BLaER1 treated with 17β-estradiol and CSF1 and Interleukin-3, amounts not matched to agents 10 nM and 100 nM (cell line): ENCODE results near the gene VTI1A.

Source experiments
- H3K27ac ChIP-seq, 11 experiments: shearing (Covaris generic); formaldehyde crosslinking; 2 replicates each; pipeline ENCODE4 v1.8.1; 2022
- H3K27me3 ChIP-seq, 11 experiments: shearing (Covaris generic); formaldehyde crosslinking; 2 replicates each; pipeline ENCODE4 v1.8.1; 2022
- H3K36me3 ChIP-seq, 11 experiments: shearing (Covaris generic); formaldehyde crosslinking; 2 replicates each; pipeline ENCODE4 v1.8.1; 2022
- H3K4me1 ChIP-seq, 10 experiments: shearing (Covaris generic); formaldehyde crosslinking; 2 replicates each; pipeline ENCODE4 v1.8.1; 2022
- H3K4me2 ChIP-seq, 11 experiments: shearing (Covaris generic); formaldehyde crosslinking; 2 replicates each; pipeline ENCODE4 v1.8.1; 2022
- H3K4me3 ChIP-seq, 10 experiments: shearing (Covaris generic); formaldehyde crosslinking; 2 replicates each; pipeline ENCODE4 v1.8.1; 2022
- H3K9ac ChIP-seq, 11 experiments: shearing (Covaris generic); formaldehyde crosslinking; 2 replicates each; pipeline ENCODE4 v1.8.1; 2022
- H3K9me3 ChIP-seq, 11 experiments: shearing (Covaris generic); formaldehyde crosslinking; replicated peaks in 1 of 11; 2 replicates each; pipeline ENCODE4 v1.8.1; 2022
- H4K20me1 ChIP-seq, 11 experiments: shearing (Covaris generic); formaldehyde crosslinking; 2 replicates each; pipeline ENCODE4 v1.8.1; 2022
- Cebpa-rat ChIP-seq, 11 experiments: shearing (Covaris generic); IDR thresholded peaks; 2 replicates each; pipeline ENCODE4 v1.8.1; 2022

Gene VTI1A

GRCh38 chr10:112548535-112549276 is 101.7 kb downstream of the VTI1A start:
- H3K4me3 ChIP-seq, result no peak overlapping the region
- no peaks in the 10 kb centered on the region for H3K27me3 ChIP-seq
- no peak for TF ChIP-seq Cebpa-rat (IDR thresholded peaks at IDR 0.05)
- H3K4me1 ChIP-seq, result peaks cover 9 to 21% (median 18%) of the 10 kb centered on the region in 10 experiments
- peaks cover 8 to 14% (median 11%) of the 10 kb centered on the region in 11 experiments; a peak in 21 of 22 replicates for H3K9me3 ChIP-seq
- no peak overlapping the region for H3K4me2 ChIP-seq
- H3K9ac ChIP-seq, result no peak overlapping the region
- H4K20me1 ChIP-seq, result peaks cover 0 to 23% (median 0%) of the 10 kb centered on the region in 11 experiments; a peak in 4 of 22 replicates
- no peak overlapping the region for H3K27ac ChIP-seq
- peaks cover 0 to 38% (median 15%) of the 10 kb centered on the region in 11 experiments; a peak in 11 of 22 replicates for H3K36me3 ChIP-seq

- TF ChIP-seq Cebpa-rat (IDR thresholded peaks at IDR 0.05), result no peak
- Histone ChIP-seq H3K36me3 (peaks cover 0 to 28% (median 5%) of the 10 kb centered on the region in 11 experiments; a peak in 7 of 22 replicates), H3K27me3 (no peaks in the 10 kb centered on the region), H3K27ac (no peak overlapping the region), H3K9ac (no peak overlapping the region), H3K4me2 (no peak overlapping the region), H3K4me3 (no peak overlapping the region), H3K4me1 (no peaks in the 10 kb centered on the region), H4K20me1 (0 out of 22 replicates have a peak, but pooled peaks cover 0 to 6% (median 0%) of the 10 kb centered on the region in 11 experiments), H3K9me3 (no peaks in the 10 kb centered on the region)
Measured at GRCh38 chr10:112552593-112553110, 105.6 kb downstream of the VTI1A start.

GRCh38 chr10:112553315-112553714 is 106.3 kb downstream of the VTI1A start:
- H3K36me3 ChIP-seq, result peaks cover 0 to 28% (median 5%) of the 10 kb centered on the region in 11 experiments; a peak in 7 of 22 replicates
- H3K27me3 ChIP-seq, result no peaks in the 10 kb centered on the region
- no peak overlapping the region for H3K9ac ChIP-seq
- H3K4me1 ChIP-seq, result no peaks in the 10 kb centered on the region
- 0 out of 22 replicates have a peak, but pooled peaks cover 0 to 6% (median 0%) of the 10 kb centered on the region in 11 experiments for H4K20me1 ChIP-seq
- no peaks in the 10 kb centered on the region for H3K9me3 ChIP-seq
- no peak overlapping the region for H3K4me3 ChIP-seq
- no peak overlapping the region for H3K4me2 ChIP-seq
- no peak for TF ChIP-seq Cebpa-rat (IDR thresholded peaks at IDR 0.05)
- H3K27ac ChIP-seq, result no peak overlapping the region

GRCh38 chr10:112554263-112554662 is 107.2 kb downstream of the VTI1A start:
- Histone ChIP-seq H3K4me2 (no peak overlapping the region), H3K9ac (no peak overlapping the region), H3K27ac (no peak overlapping the region), H3K9me3 (no peaks in the 10 kb centered on the region), H4K20me1 (0 out of 22 replicates have a peak, but pooled peaks cover 0 to 10% (median 0%) of the 10 kb centered on the region in 11 experiments), H3K27me3 (no peaks in the 10 kb centered on the region), H3K4me1 (no peaks in the 10 kb centered on the region), H3K36me3 (peaks cover 0 to 21% (median 0%) of the 10 kb centered on the region in 11 experiments; a peak in 7 of 22 replicates), H3K4me3 (no peak overlapping the region)
- no peak for TF ChIP-seq Cebpa-rat (IDR thresholded peaks at IDR 0.05)

GRCh38 chr10:112557197-112557596 is 110.2 kb downstream of the VTI1A start:
- Histone ChIP-seq H3K4me1 (no peaks in the 10 kb centered on the region), H4K20me1 (0 out of 22 replicates have a peak, but pooled peaks cover 0 to 13% (median 0%) of the 10 kb centered on the region in 11 experiments), H3K27ac (no peak overlapping the region), H3K9me3 (no peaks in the 10 kb centered on the region), H3K4me2 (no peak overlapping the region), H3K4me3 (no peak overlapping the region), H3K27me3 (no peaks in the 10 kb centered on the region), H3K36me3 (peaks cover 0 to 16% (median 4%) of the 10 kb centered on the region in 11 experiments; a peak in 6 of 22 replicates), H3K9ac (no peak overlapping the region)
- TF ChIP-seq Cebpa-rat (IDR thresholded peaks at IDR 0.05), result no peak

GRCh38 chr10:112558476-112559142 is 111.6 kb downstream of the VTI1A start:
- H3K4me1 ChIP-seq, result no peaks in the 10 kb centered on the region
- H3K9ac ChIP-seq, result no peak overlapping the region
- no peaks in the 10 kb centered on the region for H3K27me3 ChIP-seq
- H4K20me1 ChIP-seq, result 0 out of 22 replicates have a peak, but pooled peaks cover 0 to 13% (median 0%) of the 10 kb centered on the region in 11 experiments
- H3K27ac ChIP-seq, result no peak overlapping the region
- no peak overlapping the region for H3K4me3 ChIP-seq
- H3K4me2 ChIP-seq, result no peak overlapping the region
- H3K36me3 ChIP-seq, result peaks cover 0 to 6% (median 0%) of the 10 kb centered on the region in 11 experiments; a peak in 2 of 22 replicates
- no peaks in the 10 kb centered on the region for H3K9me3 ChIP-seq
- no peak for TF ChIP-seq Cebpa-rat (IDR thresholded peaks at IDR 0.05)

- Histone ChIP-seq H4K20me1 (peaks cover 0 to 13% (median 0%) of the 10 kb centered on the region in 11 experiments; a peak in 1 of 22 replicates), H3K36me3 (0 out of 22 replicates have a peak, but pooled peaks cover 0 to 5% (median 0%) of the 10 kb centered on the region in 11 experiments), H3K4me3 (no peak overlapping the region), H3K4me1 (no peaks in the 10 kb centered on the region), H3K27ac (no peak overlapping the region), H3K4me2 (no peak overlapping the region), H3K27me3 (no peaks in the 10 kb centered on the region), H3K9me3 (no peaks in the 10 kb centered on the region), H3K9ac (no peak overlapping the region)
- no peak for TF ChIP-seq Cebpa-rat (IDR thresholded peaks at IDR 0.05)
Measured at GRCh38 chr10:112559349-112559748, 112.3 kb downstream of the VTI1A start.

GRCh38 chr10:112562122-112562521 is 115.1 kb downstream of the VTI1A start:
- H3K4me1 ChIP-seq, result no peaks in the 10 kb centered on the region
- peaks cover 0 to 9% (median 0%) of the 10 kb centered on the region in 11 experiments; a peak in 2 of 22 replicates for H4K20me1 ChIP-seq
- no peaks in the 10 kb centered on the region for H3K9me3 ChIP-seq
- 0 out of 22 replicates have a peak, but pooled peaks cover 0 to 5% (median 0%) of the 10 kb centered on the region in 11 experiments for H3K36me3 ChIP-seq
- no peak overlapping the region for H3K4me3 ChIP-seq
- H3K4me2 ChIP-seq, result no peak overlapping the region
- no peaks in the 10 kb centered on the region for H3K27me3 ChIP-seq
- no peak for TF ChIP-seq Cebpa-rat (IDR thresholded peaks at IDR 0.05)
- H3K9ac ChIP-seq, result no peak overlapping the region
- H3K27ac ChIP-seq, result no peak overlapping the region
